Neuron (in vitro differentiated cells): Measurements from ENCODE around the gene TMEM126B.
"Not testable (repeated sequence)": the region's sequence is repeated elsewhere in the genome, so short reads cannot be mapped to it uniquely, and the experiment has no call there.

Experiments used
- H2AFZ ChIP-seq: one replicate; pipeline ENCODE4 v1.6.1; 2013; ENCODE audit warnings: low read depth, mild to moderate bottlenecking, inconsistent platforms, low read length, moderate library complexity
- H3K27me3 ChIP-seq: one replicate; pipeline ENCODE4 v1.6.1; 2013; ENCODE audit warnings: low read length; ENCODE audit not compliant: insufficient read depth
- H3K36me3 ChIP-seq: one replicate; pipeline ENCODE4 v1.6.1; 2013; ENCODE audit warnings: low read length; ENCODE audit not compliant: insufficient read depth
- H3K4me1 ChIP-seq: one replicate; pipeline ENCODE4 v1.6.1; 2013; ENCODE audit warnings: low read length; ENCODE audit not compliant: insufficient read depth
- H3K4me3 ChIP-seq: 2 replicates; pipeline ENCODE4 v1.5.1; 2013; ENCODE audit warnings: mild to moderate bottlenecking, low read length, moderate library complexity
- H3K9me3 ChIP-seq: one replicate; pipeline ENCODE4 v1.6.1; 2013; ENCODE audit warnings: low read length

The TMEM126B gene

DNA sequence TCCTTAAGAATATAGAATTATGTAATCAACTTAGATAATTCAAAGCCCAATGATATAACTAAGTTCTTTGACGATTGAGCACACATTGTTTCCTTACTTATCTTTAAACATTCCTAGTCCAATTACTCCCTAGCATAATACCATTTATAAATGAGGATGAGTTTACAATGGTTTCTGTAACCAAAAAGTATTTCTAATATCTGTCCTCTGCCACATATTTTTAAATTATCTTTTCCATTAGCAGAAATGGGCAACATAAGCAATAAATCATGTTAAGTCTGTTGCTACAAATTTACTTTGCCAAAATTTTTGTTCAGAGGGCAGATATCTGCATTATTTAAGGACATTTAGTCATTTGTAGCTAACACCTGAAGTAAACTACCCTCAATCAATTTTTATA, 29.8 kb downstream of the TMEM126B start:
- Histone ChIP-seq H2AFZ (no peak overlapping the region), H3K4me1 (peaks cover 37% of the 10 kb centered on the region), H3K27me3 (no peaks in the 10 kb centered on the region), H3K4me3 (no peak overlapping the region), H3K36me3 (peaks cover 80% of the 10 kb centered on the region), H3K9me3 (no peaks in the 10 kb centered on the region)

DNA sequence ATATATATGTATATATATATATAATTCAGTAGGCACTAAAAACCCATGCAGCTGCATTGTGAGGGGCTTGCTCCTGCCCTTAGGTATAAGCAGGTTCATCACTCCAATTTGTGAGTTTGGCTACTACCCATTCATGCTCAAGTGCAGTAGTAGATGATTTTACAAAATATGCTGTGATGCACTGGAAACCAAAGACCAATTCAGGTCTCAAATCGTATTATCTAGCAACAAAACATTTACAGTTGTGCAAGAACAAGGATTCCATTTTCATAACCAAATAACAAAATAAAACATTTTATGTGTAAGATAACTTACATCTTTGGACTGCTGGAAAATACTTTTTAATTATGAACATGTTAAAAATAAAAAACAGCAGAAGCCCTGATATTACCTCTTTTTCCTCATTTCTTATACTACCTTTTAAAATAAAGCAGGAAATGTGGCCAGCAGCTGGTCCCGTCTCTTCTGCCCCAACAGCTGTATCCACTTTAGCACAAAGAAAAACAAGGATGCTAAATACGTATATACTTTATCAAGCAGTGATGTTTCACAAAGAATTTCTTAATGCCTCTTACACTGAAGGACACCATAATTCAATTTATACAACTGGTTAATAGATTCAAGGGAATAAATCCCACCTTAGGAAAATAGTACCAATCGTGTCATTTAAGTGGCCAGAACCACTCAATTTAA, 33.7 kb downstream of the TMEM126B start:
- Histone ChIP-seq H3K4me1 (peaks cover 42% of the 10 kb centered on the region), H3K9me3 (no peaks in the 10 kb centered on the region), H3K36me3 (peaks cover 53% of the 10 kb centered on the region), H2AFZ (no peak overlapping the region), H3K27me3 (no peaks in the 10 kb centered on the region), H3K4me3 (peak overlapping the region; percentile 87)

DNA sequence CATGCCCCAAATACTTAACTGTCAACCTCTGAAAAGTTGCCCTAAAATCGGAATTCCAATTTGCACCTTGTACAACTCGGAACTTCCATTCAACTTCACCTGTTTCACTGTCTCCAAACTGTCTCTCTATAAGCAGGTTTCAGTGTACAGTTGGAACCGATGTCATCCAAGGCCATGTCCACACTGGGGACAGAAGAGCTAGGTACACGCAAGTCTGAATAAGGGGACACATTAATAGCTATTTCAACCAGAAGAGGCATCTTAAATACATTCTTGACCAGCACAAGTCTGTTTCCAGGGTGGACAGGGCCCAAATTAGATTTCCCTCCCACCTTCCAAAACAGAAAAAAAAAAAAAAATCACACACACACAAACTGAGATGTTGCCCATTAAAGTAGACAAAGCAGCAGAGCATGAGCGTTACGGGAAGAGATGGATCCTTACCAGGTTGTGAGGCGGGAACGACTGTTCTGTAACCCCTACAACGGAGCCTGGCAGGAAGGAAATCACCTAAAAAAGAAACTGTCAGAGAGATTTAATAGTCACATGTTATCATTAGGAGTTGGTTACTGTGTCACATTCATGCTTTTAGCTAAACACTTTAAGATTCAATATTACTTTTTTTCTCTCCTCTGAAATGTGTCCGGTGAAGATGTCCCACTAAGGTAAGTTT, 34.8 kb downstream of the TMEM126B start:
- peaks cover 42% of the 10 kb centered on the region for H3K4me1 ChIP-seq

DNA sequence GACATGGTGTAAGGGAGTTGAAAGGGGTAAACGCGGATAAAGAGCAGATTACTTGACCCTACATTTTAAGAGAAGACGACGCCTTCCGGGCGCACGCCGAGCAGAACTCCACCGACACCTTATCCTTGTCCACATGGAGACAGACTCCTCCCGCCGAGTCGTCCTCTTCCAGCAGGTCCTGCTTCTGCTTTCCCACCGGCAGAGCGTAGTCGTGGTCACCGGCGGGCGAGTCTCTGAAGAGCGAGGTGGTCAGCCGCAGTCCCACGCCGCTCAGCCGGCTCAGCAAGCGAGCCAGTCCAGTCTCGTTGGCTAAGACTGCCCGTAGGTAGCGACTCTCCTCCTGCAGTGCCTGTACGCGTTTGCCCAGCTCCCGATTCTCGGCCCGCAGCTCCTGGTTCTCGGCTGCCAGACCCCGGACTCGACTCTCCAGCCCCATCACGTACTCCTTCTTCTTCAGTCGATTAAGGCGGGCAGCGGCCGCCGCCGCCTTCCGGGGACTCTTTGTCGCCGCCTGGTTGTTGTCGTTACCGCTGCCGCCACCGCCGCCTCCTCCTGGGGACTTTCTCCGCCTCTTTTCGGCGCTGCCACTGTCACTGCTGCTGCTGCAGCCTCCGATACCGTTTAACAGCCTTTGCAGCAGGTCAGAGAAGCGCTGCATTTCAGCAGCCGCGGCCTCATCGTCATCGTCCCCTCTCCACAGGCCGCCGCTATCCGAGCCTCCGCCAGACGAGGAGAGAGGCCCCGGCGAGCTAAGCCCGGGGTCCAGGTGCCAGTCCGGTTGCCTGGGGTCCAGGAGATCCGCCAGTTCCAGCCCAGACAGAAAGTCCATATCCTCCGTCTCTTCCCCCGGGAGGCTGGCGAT, 35.6 kb downstream of the TMEM126B start:
- Histone ChIP-seq H3K4me1 (peaks cover 39% of the 10 kb centered on the region), H2AFZ (no peak overlapping the region), H3K4me3 (peak overlapping the region; percentile 87), H3K27me3 (no peaks in the 10 kb centered on the region), H3K9me3 (no peaks in the 10 kb centered on the region), H3K36me3 (peaks cover 35% of the 10 kb centered on the region)

More for the DNA sequence above, 34.8 kb downstream of the TMEM126B start:
- peak overlapping the region; percentile 87 for H3K4me3 ChIP-seq
- no peaks in the 10 kb centered on the region for H3K9me3 ChIP-seq
- no peak overlapping the region for H2AFZ ChIP-seq
- peaks cover 42% of the 10 kb centered on the region for H3K36me3 ChIP-seq
- no peaks in the 10 kb centered on the region for H3K27me3 ChIP-seq

DNA sequence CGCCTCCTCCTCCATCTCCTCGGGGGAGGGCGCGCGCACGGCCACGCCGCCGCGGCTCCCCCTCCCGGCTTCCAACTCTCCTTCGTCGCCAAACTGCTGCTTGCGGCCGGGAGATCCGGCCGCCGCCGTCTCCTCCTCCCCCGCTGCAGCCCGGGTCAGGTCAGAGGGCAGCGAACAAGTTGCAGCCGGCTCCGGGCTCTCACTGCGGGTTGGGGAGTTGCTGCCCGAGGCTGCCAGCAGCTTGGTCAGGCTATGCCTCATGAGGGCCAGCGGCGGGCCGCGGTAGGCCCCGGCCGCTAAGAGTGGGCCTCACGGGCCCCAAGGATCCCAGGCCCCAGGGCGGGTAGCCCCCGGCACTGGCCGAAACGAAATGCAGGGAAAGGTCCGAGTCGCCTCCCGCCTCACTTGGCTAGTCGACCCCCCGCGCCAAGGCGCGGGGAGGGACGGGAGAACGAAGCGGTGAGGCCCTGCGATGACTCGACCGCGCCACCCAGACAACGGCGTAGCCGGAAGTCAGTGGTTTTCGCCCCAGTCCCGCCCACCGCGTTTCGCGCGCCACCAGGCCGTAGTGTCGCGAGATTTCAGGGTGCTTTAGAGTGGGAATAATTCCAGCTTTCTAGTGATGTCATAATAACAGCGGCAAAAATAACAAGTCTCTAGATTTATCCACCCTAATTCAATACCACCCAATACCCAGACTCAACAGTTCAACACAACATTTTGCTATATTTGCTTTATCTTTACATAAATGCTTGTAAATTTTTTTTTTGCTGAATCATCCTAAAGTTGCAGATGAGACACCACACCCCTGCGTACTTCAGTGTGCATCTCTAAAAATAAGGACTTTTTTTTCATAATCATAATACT, 36.5 kb downstream of the TMEM126B start, which contains the start of gene CREBZF:
Gene CREBZF (minus strand): TSS at position 515 of the 867 bp plus-strand sequence. CDS start 254 bp downstream, at position 261.
- Histone ChIP-seq H3K9me3 (no peaks in the 10 kb centered on the region), H3K27me3 (no peaks in the 10 kb centered on the region), H3K36me3 (peaks cover 27% of the 10 kb centered on the region), H3K4me3 (peak within 1 kb of the TSS; percentile 87), H3K4me1 (peaks cover 33% of the 10 kb centered on the region), H2AFZ (peak within 1 kb of the TSS; percentile 95)

DNA sequence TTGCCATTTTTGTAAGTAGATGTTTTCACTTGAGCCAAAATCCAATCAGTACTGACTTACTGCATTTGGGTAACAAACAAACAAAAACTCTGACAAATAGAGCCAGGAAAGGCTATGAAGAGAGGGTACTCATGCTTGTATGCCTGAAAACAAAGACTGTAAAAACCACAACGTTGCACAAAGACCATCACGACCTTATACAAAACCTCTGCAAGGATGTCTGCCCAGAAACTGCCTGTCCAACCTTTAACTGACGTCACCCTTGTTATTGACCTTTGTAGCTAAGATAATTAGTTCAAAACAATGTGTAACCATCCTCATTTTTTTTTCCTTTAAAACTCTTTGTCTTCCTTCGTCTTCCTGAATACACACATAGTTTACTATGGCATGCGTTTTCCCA, 37.3 kb downstream of the TMEM126B start:
- no peaks in the 10 kb centered on the region for H3K27me3 ChIP-seq
- peak overlapping the region; percentile 95 for H2AFZ ChIP-seq
- H3K4me3 ChIP-seq, result peak overlapping the region; percentile 87
- H3K36me3 ChIP-seq, result peaks cover 18% of the 10 kb centered on the region
- H3K9me3 ChIP-seq, result no peaks in the 10 kb centered on the region
- H3K4me1 ChIP-seq, result peaks cover 24% of the 10 kb centered on the region

DNA sequence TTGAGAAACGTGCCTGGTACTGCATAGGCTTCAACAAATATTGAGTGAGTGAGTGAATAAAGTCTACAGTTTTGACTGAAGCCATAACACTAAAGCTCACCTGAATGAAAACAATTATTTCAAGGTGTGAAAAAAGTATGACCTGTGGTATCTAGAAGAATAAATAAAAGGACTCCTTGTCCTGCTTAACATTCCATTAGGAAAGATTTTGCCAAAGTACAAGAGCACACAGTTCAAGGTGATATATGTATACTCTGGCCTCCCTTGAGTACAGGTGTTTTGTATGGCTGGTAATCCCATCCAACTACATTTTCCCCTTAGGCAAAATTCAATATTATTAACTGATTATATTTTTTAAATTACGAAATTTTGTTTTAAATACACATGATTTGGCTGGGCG, 38.3 kb downstream of the TMEM126B start:
- H3K27me3 ChIP-seq, result no peaks in the 10 kb centered on the region
- H3K4me3 ChIP-seq, result no peak overlapping the region
- peaks cover 16% of the 10 kb centered on the region for H3K4me1 ChIP-seq
- H3K36me3 ChIP-seq, result peaks cover 11% of the 10 kb centered on the region
- no peaks in the 10 kb centered on the region for H3K9me3 ChIP-seq
- no peak overlapping the region for H2AFZ ChIP-seq

DNA sequence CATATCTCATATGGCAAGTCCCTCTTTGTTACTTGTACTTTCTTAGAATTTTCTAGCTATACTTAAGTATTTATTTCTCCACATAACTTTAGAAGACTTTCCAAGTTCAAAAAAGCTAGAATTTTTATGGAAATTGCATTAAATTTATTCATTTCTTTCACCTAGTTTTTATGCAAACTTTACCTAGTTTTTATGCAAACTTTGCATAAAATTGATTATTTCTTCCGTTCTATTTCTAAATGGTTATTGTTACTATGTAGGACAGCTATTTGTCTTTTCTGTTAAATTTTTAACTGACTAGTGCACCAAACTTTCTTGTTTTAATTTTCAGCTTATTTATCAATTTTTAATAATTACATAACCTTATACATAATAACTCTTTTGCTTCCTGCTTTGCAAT, 39.8 kb downstream of the TMEM126B start:
- Histone ChIP-seq H3K36me3 (peaks cover 1% of the 10 kb centered on the region), H3K4me1 (peaks cover 5% of the 10 kb centered on the region), H2AFZ (no peak overlapping the region), H3K4me3 (no peak overlapping the region), H3K27me3 (no peaks in the 10 kb centered on the region), H3K9me3 (peaks cover 3% of the 10 kb centered on the region)

DNA sequence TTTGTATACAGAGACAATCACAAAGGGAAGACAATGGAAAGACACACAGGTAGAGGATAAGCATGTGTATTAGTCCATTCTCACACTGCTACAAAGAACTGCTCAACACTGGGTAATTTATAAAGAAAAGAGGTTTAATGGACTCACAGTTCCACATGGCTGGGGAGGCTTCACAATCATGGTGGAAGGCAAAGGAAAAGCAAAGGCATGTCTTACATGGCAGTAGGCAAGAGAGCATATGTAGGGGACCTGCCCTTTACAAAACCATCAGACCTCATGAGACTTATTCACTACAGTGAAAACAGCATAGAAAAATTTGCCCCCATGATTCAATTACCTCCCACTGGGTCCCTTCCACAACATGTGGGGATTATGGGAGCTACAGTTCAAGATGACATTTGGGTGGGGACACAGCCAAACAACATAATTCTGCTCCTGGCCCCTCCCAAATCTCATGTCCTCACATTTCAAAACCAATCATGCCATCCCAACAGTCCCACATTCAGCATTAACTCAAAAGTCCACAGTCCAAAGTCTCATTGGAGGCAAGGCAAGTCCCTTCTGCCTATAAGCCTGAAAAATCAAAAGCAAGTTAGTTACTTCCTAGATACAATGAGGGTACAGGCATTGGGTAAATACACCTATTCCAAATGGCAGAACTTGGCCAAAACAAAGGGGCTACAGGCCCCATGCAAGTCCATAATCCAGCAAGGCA, 42.7 kb downstream of the TMEM126B start:
- not testable (repeated sequence) for H3K27me3 ChIP-seq, H3K4me1 ChIP-seq, H3K36me3 ChIP-seq, H2AFZ ChIP-seq, H3K4me3 ChIP-seq, H3K9me3 ChIP-seq

DNA sequence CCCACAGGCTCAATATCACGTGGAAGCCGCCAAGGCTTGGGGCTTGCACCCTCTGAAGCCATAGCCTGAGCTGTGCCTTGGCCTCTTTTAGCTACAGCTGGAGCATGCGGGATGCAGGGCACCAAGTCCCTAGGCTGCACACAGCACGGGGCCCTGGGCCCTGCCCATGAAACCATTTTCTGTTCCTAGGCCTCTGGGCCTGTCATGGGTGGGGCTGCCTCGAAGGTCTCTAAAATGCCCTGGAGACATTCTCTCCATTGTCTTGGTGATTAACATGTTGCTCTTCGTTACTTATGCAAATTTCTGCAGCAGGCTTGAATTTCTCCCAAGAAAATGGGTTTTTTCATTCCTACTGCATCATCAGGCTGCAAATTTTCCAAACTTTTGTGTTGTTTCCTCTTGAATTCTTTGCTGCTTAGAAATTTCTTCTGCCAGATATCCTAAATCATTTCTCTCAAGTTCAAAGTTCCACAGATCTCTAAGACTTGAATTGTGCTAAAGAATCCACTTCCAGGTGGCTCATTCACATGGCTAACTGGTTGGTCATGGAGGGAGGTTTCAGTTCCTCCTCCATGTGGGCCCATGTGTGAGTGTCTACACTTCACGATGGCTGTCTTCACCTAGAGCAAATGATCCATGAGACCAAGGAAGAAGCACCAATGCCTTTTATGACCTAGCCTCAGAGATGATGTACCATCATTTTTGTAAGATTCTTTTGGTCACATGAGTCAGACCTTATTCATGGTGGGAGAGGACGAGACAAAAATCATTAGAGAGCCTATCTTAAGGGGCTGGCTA, 43.9 kb downstream of the TMEM126B start:
- no peak overlapping the region for H2AFZ ChIP-seq
- no peak overlapping the region for H3K4me3 ChIP-seq
- peaks cover 3% of the 10 kb centered on the region for H3K9me3 ChIP-seq

DNA sequence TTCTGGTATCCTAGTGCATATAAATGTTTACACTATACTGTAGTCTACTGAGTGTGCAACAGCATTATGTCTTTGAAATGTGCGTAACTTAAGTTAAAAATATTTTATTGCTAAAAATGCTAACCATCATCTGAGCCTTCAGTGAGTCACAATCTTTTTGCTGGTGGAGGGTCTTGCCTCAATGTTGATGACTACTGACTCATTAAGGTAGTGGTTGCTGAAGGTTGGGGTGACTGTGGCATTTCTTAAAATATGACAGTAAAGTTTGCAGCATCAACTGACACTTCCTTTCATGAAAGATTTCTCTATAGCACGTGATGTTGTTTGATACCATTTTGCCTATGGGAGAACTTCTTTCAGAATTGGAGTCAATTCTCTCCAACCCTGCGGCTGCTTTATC, 45.0 kb downstream of the TMEM126B start:
- Histone ChIP-seq H3K4me1 (no peaks in the 10 kb centered on the region), H3K36me3 (no peaks in the 10 kb centered on the region), H3K4me3 (no peak overlapping the region), H3K9me3 (peaks cover 3% of the 10 kb centered on the region), H2AFZ (no peak overlapping the region), H3K27me3 (peaks cover 4% of the 10 kb centered on the region)

More for the DNA sequence above, 43.9 kb downstream of the TMEM126B start:
- no peaks in the 10 kb centered on the region for H3K4me1 ChIP-seq
- peaks cover 4% of the 10 kb centered on the region for H3K27me3 ChIP-seq
- H3K36me3 ChIP-seq, result no peaks in the 10 kb centered on the region
